ENCODE measurements around the gene SLC8B1. TPM values are rescaled to one million over a fixed set of nuclear protein-coding genes. Genes with fewer than 3 reads are reported as not detected.

SLC8B1 gene
- total RNA-seq, 1 donor from 2014 or later, result 3.0 TPM

DNA sequence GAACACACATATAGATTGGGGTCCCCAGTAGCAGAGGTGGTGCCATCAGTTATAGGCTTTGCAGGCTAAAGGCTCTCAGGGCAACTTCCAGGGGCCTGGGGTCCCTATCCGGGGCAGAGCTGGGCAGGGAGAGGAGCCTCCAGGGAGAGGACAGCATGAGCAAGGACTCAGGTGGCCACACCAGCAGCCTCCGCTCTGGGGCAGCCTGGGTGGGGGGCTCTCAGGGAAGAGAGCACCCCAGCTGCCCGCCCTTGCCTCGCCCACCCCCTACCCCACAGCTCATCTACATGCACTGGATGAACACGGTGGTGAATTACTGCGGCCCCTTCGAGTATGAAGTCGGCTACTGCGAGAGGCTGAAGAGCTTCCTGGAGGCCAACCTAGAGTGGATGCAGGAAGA lies 37.5 kb upstream of the SLC8B1 start:
- no peaks in the 10 kb centered on the region for H3K9me3 Mint-ChIP-seq
- Histone ChIP-seq H3K4me2 (no peak overlapping the region), H3K36me3 (no peaks in the 10 kb centered on the region), H3F3A (ENCODE audit: low read depth) (no peaks in the 10 kb centered on the region), H3K9me3 (ENCODE audit: low read depth) (no peaks in the 10 kb centered on the region), H3K4me1 (no peaks in the 10 kb centered on the region), H3K9ac (no peak overlapping the region), H4K20me1 (ENCODE audit: low read depth) (no peaks in the 10 kb centered on the region), H3K79me2 (ENCODE audit: low read depth) (no peaks in the 10 kb centered on the region), H3K4me3 (no peak overlapping the region), H3K27ac (no peak overlapping the region), H3K27me3 (no peaks in the 10 kb centered on the region), H2AFZ (replicated peaks) (no peak overlapping the region)
- no peak overlapping the region for H3K27ac Mint-ChIP-seq
- peaks cover 2% of the 10 kb centered on the region for H3K27me3 Mint-ChIP-seq (ENCODE audit: insufficient read depth, low read depth)
- H3K36me3 Mint-ChIP-seq, result peaks cover 16% of the 10 kb centered on the region
- no peak overlapping the region for H3K4me3 Mint-ChIP-seq
- no peak for DNase-seq (ENCODE audit: low spot score)
- H3K4me1 Mint-ChIP-seq, result no peaks in the 10 kb centered on the region
- TF ChIP-seq EZH2 (IDR thresholded peaks at IDR 0.05) (no peak), EZH2phosphoT487 (IDR thresholded peaks at IDR 0.05) (no peak), CTCF (IDR thresholded peaks at IDR 0.05) (no peak)

DNA sequence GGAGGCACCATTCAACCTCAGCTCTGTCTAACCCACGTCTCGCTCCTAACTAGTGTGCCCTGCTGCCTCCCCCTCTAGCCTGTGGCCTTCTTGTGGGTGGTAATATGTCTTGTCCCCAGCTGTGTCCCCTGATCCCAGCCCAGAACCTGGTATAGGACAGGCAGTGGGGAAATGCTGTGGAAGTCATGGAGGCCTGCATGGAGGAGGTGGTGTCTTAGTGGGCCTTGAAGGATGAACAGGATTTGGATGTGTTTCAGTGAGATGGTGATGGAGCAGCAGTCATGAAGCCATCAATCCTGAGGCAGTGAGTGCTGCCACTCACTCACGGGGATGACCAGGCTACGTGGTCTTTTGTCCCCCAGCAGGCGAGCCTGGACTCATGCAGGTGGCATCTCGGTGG lies 36.9 kb upstream of the SLC8B1 start:
- Mint-ChIP-seq H3K27me3 (ENCODE audit: insufficient read depth, low read depth) (peaks cover 2% of the 10 kb centered on the region), H3K36me3 (peaks cover 16% of the 10 kb centered on the region), H3K4me1 (peaks cover 2% of the 10 kb centered on the region), H3K27ac (no peak overlapping the region), H3K9me3 (no peaks in the 10 kb centered on the region), H3K4me3 (no peak overlapping the region)
- no peak overlapping the region for H3K9ac ChIP-seq
- no peak overlapping the region for H3K27ac ChIP-seq
- no peak overlapping the region for H3K4me2 ChIP-seq
- no peaks in the 10 kb centered on the region for H3K9me3 ChIP-seq (ENCODE audit: low read depth)
- no peak for DNase-seq (ENCODE audit: low spot score)
- no peak for TF ChIP-seq EZH2phosphoT487 (IDR thresholded peaks at IDR 0.05)
- no peak for TF ChIP-seq CTCF (IDR thresholded peaks at IDR 0.05)
- TF ChIP-seq EZH2 (IDR thresholded peaks at IDR 0.05), result no peak
- no peaks in the 10 kb centered on the region for H3K79me2 ChIP-seq (ENCODE audit: low read depth)
- H3K4me3 ChIP-seq, result no peak overlapping the region
- H3K4me1 ChIP-seq, result no peaks in the 10 kb centered on the region
- no peaks in the 10 kb centered on the region for H4K20me1 ChIP-seq (ENCODE audit: low read depth)
- H3F3A ChIP-seq (ENCODE audit: low read depth), result no peaks in the 10 kb centered on the region
- no peak overlapping the region for H2AFZ ChIP-seq (replicated peaks)
- no peaks in the 10 kb centered on the region for H3K27me3 ChIP-seq
- no peaks in the 10 kb centered on the region for H3K36me3 ChIP-seq

- no peaks in the 10 kb centered on the region for H3K27me3 ChIP-seq
- H3K4me1 Mint-ChIP-seq, result peaks cover 3% of the 10 kb centered on the region
These were observed 36.2 kb upstream of the SLC8B1 start for GRCh38 chr12:113370923-113371682.

More at GRCh38 chr12:113370923-113371682, 36.2 kb upstream of the SLC8B1 start:
- Mint-ChIP-seq H3K4me3 (no peak overlapping the region), H3K27ac (no peak overlapping the region), H3K36me3 (peaks cover 16% of the 10 kb centered on the region), H3K27me3 (ENCODE audit: insufficient read depth, low read depth) (peaks cover 2% of the 10 kb centered on the region), H3K9me3 (no peaks in the 10 kb centered on the region)
- Histone ChIP-seq H3K4me1 (no peaks in the 10 kb centered on the region), H3K4me3 (no peak overlapping the region), H2AFZ (replicated peaks) (no peak overlapping the region), H3K36me3 (no peaks in the 10 kb centered on the region), H3K4me2 (no peak overlapping the region), H3F3A (ENCODE audit: low read depth) (no peaks in the 10 kb centered on the region), H3K27ac (no peak overlapping the region), H3K9ac (no peak overlapping the region), H3K79me2 (ENCODE audit: low read depth) (no peaks in the 10 kb centered on the region), H3K9me3 (ENCODE audit: low read depth) (no peaks in the 10 kb centered on the region), H4K20me1 (ENCODE audit: low read depth) (no peaks in the 10 kb centered on the region)
- no peak for TF ChIP-seq EZH2 (IDR thresholded peaks at IDR 0.05)
- TF ChIP-seq CTCF (IDR thresholded peaks at IDR 0.05), result no peak
- no peak for TF ChIP-seq EZH2phosphoT487 (IDR thresholded peaks at IDR 0.05)
- DNase-seq (ENCODE audit: low spot score), result no peak
